NCI-H2196 treated with DMSO at 0.1 percent for 48 hours (cell line): ENCODE results near the gene AQP5.

Experiments
- DNase-seq: peaks from one replicate; lab custom pipeline; 2025; ENCODE audit not compliant: unreplicated experiment; lab: John Stamatoyannopoulos, UW

Gene AQP5

GRCh38 chr12:49932023-49932422 is 29.6 kb upstream of the AQP5 start:
- DNase-seq = no peak

DNA sequence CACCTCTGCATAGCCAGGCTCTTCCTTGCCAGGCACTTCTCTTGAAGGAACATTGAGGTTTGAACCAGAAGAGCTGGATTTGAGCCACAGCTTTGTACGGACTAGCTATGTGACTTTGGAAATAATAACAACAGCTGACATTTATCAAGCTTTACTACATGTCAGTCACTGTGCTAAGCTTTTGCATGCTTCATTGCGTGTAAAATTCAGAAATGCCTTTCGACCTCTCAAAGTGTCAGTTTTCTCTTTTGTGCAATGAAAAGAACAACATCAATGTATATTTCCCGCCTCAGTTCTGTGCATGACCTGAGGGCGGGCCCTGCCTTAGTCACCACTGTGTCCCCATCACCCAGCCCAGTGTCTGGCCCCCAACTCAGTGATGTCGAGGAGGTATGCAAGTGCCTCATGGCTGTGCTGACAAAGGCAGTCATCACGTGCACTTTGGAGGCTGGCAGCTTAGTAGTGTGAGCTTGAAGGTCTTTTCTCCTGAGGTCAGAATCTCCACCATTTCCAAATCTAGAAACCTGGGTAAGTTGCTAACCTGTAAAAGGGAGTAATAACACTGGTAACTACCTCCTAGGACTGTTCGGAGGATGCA is 29.0 kb upstream of the AQP5 start:
- no peak for DNase-seq

DNA sequence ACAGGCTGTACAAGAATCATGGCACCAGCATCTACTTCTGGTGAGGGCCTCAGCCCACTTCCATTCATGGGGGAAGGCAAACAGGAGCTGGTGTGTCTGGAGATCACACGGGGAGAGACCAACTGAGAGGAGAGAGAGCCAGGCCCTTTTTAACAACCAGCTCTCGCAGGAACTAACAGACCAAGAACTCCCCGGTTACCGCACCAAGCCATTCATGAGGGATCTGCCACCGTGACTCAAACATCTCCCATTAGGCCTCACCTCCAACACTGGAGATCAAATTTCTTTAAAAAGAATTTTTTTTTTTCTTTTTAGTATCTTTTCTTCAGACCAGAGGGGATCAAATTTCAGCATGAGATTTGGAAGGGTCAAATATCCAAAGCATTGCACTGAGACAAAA is 27.9 kb upstream of the AQP5 start:
- no peak for DNase-seq

DNA sequence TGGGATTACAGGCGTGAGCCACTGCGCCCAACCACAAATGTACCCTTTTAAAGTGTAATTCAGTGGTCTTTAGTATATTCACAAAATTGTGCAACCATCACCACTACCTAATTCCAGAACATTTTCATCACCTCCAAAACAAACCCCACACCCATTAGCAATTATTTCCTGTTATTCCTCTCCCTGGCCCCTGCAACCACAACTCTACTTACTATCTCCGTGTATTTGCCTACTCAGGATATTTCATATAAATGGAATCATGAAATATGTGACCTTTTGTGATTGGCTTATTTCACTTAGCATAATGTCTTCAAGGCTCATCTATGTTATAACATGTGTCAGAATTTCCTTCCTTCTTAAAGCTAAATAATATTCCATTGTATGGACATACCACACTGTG is 27.2 kb upstream of the AQP5 start:
- DNase-seq = no peak

GRCh38 chr12:49936925-49937324 is 24.7 kb upstream of the AQP5 start:
- DNase-seq = no peak

- DNase-seq = no peak
Measured at GRCh38 chr12:49937639-49938300, 23.9 kb upstream of the AQP5 start.

DNA sequence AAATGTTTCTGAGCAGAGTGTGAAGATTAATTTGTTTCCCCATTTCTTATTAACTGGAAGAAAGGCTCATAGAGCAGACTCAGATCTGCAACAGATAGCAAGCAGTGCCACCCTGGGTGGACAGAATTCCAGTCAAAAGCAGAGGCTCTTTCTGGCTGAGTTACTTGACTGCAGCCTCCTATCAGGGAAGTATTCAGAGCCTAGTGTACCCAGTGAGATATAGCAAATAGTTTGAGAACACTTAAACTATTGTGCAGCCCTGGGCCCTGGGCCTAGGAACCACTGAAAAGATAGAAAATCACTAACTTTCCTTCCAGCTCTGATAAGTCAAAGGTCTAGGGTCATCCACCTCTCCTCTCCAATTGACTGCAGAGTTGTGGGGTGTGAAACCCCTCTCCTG is 22.4 kb upstream of the AQP5 start:
- no peak for DNase-seq

DNA sequence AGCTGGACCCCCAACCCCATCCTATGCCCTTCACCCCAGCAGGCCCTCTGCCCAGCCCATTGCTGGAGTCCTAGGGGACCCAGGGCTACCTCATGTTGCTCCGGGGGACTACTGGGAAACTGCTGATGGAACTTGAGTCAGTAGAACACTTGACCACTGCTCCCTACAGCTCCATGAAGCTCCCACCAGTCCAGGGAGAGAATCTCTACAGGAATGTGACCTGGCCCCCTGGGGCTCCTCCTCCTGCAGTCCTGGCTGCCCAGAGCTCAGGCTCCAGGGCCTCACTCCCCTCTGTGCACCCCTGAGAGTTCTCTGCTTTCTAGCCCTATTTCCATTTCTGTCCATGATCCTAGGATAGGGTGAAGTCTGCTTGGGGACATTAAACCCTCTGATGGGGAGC is 22.0 kb upstream of the AQP5 start:
- no peak for DNase-seq

GRCh38 chr12:49941556-49942511 is 19.8 kb upstream of the AQP5 start:
- DNase-seq = no peak

DNA sequence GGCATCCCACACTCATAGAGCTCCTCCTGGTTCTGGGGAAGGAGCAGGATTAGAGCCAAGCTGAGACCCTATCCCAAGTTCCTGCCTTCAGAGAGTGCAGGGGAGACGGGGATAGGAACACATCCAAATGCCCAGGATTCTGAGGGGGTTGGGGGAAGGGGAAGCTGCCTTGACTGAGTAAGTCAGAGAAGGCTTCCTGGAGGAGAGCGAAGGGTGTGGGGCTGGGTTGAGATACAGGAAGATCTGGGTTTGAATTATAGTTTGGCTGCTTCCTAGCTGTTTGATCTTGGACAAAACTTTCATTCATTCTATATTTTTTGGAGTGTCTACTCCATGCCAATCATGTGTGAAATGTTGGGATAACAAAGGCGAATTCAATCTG is 19.2 kb upstream of the AQP5 start:
- no peak for DNase-seq

DNA sequence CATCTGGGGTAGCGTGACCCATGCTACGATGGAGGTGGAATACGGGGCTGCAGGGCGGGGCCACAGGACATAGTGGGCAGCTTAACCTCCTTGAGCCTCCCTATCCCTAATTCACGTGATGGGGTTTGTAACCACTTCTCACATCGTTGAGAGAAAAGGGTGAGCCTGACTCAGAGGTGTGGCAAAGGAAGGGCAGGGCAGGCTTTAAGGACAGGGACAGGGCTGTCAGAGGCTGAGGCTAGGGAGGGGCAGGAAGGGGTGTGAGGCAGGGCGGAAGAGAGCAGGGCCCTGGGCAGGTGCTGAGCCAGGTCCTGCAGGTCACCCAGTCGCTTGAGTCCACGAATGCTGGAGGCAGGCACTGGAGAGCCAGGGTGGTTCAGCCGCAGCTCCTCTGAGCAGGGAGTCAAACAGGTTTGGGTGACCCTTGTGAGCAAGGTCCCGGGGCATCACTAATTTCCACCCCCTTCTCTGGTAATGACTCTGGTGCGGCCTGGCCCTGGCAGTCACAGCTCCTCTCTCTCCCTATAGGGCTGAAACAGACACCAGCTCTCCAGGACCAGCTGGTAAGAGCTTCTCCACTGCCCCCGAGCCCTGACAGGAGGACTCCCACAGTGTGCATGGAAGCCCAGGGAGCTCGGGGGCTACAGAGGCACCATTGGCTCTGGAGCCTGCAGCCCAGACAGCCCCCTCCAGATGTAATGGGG is 18.6 kb upstream of the AQP5 start:
- no peak for DNase-seq

- no peak for DNase-seq
Measured at GRCh38 chr12:49943625-49943960, 18.1 kb upstream of the AQP5 start.

DNA sequence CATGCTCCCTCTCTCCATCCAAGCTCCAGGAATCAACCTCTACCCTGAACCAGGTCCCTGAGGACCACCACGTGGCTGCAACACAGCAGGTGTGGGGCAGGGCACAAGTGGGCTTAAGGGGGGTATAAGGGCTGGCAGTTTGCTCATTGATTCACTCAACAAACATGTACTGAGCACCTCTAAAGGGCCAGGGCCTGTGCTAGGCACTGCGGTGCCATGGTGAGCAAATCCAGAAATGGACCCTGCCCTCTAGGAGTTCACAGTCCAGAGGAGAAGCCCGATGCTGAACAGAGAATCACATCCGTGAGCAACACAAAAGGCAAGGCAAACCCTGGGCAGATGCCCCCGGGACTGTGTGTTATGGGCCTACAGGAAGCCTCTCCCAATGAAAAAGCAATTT is 17.6 kb upstream of the AQP5 start:
- no peak for DNase-seq

DNA sequence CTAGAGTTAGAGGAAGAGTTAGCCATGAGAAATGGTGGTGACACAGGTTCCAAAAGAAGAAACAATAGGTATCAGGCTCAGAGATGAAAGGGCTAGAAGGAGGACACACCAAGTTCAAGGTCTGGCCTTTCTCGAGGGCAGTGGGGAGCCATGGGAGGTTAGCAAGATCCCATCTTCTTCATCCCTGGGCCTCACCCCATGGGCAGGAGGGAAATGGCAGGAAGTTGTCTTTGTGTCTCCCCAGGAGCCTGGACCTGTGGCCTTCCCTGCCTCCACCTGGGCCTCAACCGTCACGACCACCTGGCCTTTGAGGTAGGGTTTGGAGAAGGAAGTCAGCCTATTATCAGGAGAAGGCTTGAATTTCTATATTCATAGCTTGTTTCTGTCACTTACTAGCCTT is 17.0 kb upstream of the AQP5 start:
- DNase-seq = no peak

DNA sequence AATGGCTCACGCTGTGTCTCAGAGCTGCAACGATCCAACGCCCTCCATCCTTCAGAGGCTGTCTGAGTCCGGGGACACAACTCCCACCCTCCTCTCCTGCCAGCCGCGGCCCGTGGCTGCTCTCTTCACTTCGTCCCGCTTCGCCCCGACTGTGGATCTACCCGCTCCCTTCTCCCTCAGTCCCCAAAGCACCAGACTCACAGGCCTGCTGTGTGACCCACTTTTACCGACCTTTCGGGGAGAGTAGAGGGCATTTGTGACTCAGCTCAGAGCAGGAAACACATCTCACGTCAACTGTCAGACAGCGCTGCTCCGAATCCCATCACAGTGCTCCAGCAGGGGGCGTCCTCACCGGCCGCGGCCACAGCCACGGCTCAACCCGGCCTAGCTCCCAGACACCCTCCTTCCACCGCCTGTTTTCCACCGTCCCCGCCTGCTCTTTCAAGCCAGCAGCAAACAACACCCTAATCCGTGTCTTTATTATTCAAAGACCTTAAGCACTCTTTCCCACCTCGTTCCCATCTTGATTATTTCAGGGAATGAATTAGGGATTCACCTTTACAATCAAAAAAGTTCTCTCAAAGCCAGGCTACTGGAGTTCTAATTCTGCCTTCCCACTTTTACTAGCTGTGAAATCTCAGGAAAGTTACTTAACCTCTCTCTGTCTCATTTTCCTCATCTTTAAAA is 16.1 kb upstream of the AQP5 start:
- DNase-seq = no peak

DNA sequence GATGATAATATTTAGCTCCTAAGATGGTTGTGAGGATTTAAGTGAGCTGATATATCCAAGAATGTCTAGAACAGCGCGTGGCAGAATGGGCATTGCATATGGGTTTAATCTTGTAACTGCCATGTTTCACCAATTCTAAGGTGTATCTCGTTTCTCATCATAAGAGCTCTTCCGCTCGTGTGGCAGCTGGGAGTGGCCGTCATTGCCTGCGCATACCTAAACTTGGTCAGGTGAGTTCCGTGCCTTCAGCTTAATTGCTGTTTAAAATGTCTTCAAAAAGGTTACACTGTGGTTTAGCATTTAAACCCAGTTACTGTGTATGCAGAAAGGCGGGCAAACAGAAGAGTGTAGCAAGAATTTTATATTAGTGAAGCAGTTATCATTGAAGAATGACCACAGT is 15.6 kb upstream of the AQP5 start:
- DNase-seq = no peak

DNA sequence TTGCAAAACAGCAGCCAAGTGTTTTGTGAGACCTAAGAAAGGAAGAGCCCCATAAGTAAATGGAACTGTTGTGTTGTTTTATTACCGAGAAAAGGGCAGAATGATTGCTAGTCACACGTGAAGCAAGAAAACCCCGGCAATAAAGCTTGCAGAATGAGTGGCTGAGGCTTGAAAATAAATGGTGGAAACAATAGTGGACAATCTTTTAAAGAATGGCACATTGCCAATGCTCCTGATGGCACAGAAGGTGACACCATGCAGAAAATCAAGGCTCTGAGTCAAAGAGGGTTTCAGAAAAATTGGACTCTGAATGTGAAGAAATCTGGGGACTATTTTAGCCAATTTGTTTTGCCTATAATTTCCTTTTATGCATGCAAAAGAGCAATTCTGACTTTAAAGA is 15.2 kb upstream of the AQP5 start:
- DNase-seq = no peak

GRCh38 chr12:49947593-49948226 is 14.0 kb upstream of the AQP5 start:
- DNase-seq = no peak

DNA sequence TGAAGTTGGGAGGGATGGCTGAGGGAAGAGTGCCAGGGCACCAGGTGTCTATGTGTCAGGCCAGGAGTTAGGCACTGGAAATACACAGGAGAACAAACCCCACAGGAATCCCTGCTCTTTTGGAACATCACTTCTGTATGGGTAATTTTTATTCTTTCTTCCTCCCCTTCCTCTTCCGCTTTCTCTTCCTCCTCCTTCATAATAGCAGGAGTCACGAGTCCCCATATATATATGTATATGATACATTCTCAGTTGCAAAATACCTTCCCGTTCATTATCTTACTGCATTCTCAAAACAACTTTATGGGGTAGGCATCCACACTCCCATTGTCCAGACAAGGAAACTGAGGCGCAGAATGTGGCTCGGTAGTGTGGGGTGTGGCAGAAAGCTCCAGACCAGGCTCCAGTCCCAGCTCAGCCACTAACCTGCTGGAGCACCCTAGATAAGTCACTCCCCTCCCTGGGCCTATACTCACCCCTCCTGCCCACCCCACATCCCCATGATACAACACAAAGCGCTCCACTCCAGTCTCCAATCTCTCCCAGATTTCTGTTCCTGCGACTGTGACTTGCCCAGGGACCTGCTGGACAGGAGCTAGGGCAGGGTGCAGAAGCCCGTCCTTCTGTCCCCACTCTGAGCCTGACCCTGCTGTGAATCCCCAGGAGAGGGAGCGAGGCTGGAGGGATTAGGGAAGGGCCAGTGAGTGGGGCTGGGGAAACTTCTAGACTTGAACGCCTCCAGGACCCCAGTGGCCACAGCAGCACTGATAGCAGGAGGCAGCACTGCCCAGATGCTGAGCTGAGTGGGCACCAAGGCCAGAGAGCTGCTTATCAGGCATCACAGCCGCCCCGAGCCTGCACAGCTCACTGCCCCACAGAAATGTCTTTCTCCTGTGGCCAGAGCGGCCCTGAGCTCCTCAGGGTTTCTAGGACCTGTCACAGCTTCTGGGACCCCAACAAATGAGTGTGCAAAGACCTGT is 12.5 kb upstream of the AQP5 start:
- DNase-seq = no peak
